GM20000 (cell line): ENCODE results near the gene RAD23A.

Source experiments
- DNase-seq: peaks from one replicate; pipeline ENCODE4 v3.0.0; 2012; ENCODE audit warnings: low spot score
- CTCF ChIP-seq: IDR thresholded peaks from 2 replicates; pipeline ENCODE4 v1.5.1; 2012; ENCODE audit warnings: mild to moderate bottlenecking, control low read depth; ENCODE audit errors: extremely low read depth, missing control alignments

The RAD23A gene

GRCh38 chr19:12984683-12985048 is 39.0 kb downstream of the RAD23A start:
- DNase-seq = no peak
- TF ChIP-seq CTCF = no peak

GRCh38 chr19:12985049-12985776 is 39.6 kb downstream of the RAD23A start:
- TF ChIP-seq CTCF = no peak
- DNase-seq = no peak

- no peak for DNase-seq
- no peak for TF ChIP-seq CTCF
These were observed 41.1 kb downstream of the RAD23A start for GRCh38 chr19:12986726-12987125.

- no peak for TF ChIP-seq CTCF
- no peak for DNase-seq
These were observed 41.5 kb downstream of the RAD23A start for GRCh38 chr19:12987190-12987589.

GRCh38 chr19:12987781-12988180 is 42.1 kb downstream of the RAD23A start:
- TF ChIP-seq CTCF = no peak
- DNase-seq = no peak

- DNase-seq = no peak
- TF ChIP-seq CTCF = no peak
These were observed 44.8 kb downstream of the RAD23A start for GRCh38 chr19:12990431-12990830.

- DNase-seq = no peak
- TF ChIP-seq CTCF = no peak
These were observed 45.2 kb downstream of the RAD23A start for GRCh38 chr19:12990853-12991252.
